Amniotic stem cell (primary cell): Measurements from ENCODE around the gene KCNJ4.
"Not testable (repeated sequence)": the region's sequence is repeated elsewhere in the genome, so short reads cannot be mapped to it uniquely, and the experiment has no call there.

Experiments
- DNase-seq: peaks from one replicate; lab custom pipeline; 2025; lab: John Stamatoyannopoulos, UW

KCNJ4 gene

GRCh38 chr22:38381371-38381770, 73.6 kb downstream of the KCNJ4 start:
- DNase-seq = not testable (repeated sequence)
